Measurements from ENCODE around the gene MTF2. TPM values are rescaled to one million over a fixed set of nuclear protein-coding genes. Genes with fewer than 3 reads are reported as not detected.

The MTF2 gene
- total RNA-seq, 1 donor from 2014 or later: 20.0 TPM

DNA sequence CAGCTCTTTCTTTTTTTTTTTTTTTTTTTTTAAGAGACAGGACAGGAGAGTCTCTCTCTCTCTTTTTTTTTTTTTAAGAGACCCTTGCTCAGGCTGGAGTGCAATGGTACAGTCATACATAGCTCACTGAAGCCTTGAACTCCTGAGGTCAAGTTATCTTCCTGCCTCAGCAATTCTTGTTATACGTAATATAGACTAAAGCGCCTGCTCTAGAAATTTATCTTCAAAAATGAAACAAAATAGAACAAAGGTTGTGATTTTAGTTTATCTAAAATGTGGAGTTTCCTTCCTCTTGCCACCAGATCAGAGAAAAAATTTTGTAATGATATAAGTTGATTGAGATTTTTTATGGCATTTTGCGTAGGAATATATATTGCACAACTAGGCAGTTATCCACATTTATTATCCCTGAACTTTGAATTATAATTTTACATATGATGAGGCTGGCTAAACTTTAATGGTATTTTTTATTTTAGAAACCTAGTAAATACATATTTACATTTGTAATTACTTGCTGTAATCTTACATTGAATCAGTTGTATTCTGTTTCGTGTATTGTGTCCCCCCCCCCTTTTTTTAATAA, 44.2 kb downstream of the MTF2 start:
- no peak for DNase-seq (ENCODE audit: low spot score)
- Mint-ChIP-seq H3K4me1 (ENCODE audit: low read depth) (no peaks in the 10 kb centered on the region), H3K36me3 (ENCODE audit: low read depth) (peaks cover 7% of the 10 kb centered on the region), H3K27ac (ENCODE audit: unreplicated experiment) (no peak overlapping the region), H3K4me3 (ENCODE audit: unreplicated experiment) (no peak overlapping the region), H3K9me3 (ENCODE audit: low read depth) (no peaks in the 10 kb centered on the region), H3K27me3 (ENCODE audit: low read depth) (no peaks in the 10 kb centered on the region)
- TF ChIP-seq, protein P1, sequence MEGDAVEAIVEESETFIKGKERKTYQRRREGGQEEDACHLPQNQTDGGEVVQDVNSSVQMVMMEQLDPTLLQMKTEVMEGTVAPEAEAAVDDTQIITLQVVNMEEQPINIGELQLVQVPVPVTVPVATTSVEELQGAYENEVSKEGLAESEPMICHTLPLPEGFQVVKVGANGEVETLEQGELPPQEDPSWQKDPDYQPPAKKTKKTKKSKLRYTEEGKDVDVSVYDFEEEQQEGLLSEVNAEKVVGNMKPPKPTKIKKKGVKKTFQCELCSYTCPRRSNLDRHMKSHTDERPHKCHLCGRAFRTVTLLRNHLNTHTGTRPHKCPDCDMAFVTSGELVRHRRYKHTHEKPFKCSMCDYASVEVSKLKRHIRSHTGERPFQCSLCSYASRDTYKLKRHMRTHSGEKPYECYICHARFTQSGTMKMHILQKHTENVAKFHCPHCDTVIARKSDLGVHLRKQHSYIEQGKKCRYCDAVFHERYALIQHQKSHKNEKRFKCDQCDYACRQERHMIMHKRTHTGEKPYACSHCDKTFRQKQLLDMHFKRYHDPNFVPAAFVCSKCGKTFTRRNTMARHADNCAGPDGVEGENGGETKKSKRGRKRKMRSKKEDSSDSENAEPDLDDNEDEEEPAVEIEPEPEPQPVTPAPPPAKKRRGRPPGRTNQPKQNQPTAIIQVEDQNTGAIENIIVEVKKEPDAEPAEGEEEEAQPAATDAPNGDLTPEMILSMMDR (IDR thresholded peaks at IDR 0.05): no peak

DNA sequence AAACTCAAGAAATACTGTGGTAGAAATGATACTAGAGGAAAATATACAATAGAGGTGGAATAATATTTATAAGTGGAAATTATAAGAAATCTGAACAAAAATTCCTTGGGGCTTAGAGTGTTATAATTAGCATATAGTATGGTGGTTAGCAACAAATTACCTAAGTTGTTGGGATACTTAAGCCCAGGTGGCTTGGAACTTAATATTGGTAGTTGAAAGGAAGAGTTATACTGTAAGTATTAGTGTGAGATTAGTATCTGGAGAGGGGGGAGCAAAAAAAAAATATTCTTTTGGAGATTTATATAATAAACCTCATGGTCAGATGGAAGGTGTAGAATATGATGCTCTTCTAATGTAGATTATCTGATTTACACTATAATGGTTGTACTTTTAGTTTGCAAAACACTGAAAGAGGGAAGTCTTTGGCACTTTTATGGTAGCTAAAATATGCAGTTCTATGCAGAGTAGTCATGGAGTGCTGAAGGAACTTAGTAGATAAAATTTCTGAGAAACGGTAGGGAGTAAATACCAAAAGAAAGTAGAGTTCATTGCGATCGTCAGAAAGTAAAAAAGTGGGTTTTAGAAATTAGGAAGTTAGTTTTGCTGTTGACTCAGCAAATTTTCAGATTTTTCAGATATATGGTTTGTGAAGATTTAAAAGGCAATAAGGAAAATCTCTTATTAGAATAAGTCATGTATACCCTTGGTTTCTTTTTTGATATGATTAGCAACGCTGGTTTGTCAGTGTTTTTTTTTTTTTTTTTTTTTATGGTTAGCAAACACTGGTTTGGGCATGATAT, 45.7 kb downstream of the MTF2 start:
- H3K27me3 Mint-ChIP-seq (ENCODE audit: low read depth): no peaks in the 10 kb centered on the region
- no peak for DNase-seq (ENCODE audit: low spot score)
- TF ChIP-seq, protein P1 (IDR thresholded peaks at IDR 0.05): no peak
- no peak overlapping the region for H3K27ac Mint-ChIP-seq (ENCODE audit: unreplicated experiment)
- no peaks in the 10 kb centered on the region for H3K9me3 Mint-ChIP-seq (ENCODE audit: low read depth)
- H3K36me3 Mint-ChIP-seq (ENCODE audit: low read depth): peaks cover 6% of the 10 kb centered on the region
- no peaks in the 10 kb centered on the region for H3K4me1 Mint-ChIP-seq (ENCODE audit: low read depth)
- H3K4me3 Mint-ChIP-seq (ENCODE audit: unreplicated experiment): no peak overlapping the region

DNA sequence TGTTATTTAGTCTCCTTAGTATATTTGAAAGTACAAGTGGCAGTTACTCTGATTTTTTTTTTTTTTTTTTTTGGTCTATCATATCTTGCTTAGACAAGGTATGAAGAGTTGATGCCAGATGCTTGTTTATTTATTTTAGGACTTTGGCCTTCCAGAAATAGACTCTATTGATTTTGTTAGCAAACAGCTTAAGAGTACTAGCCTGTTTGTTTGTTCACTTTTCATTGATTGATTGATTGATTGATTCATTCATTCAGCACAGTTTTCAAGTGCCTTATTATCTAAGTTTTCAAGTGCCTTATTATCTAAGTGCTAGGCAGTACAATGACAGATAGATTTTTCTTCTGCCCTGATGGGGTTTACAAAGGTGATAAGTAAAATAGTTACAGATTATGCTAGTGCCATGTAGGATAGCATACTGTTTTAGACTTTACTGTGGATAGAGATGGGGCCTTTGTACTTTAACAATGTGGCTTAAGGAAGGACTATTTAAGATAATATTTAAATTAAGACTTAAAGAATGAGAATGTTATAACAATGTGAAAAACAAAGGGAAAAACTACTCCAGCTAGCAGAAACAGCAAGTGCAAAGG, 50.5 kb downstream of the MTF2 start:
- TF ChIP-seq, protein P1 (IDR thresholded peaks at IDR 0.05): no peak
- Mint-ChIP-seq H3K9me3 (ENCODE audit: low read depth) (no peaks in the 10 kb centered on the region), H3K27me3 (ENCODE audit: low read depth) (no peaks in the 10 kb centered on the region), H3K4me3 (ENCODE audit: unreplicated experiment) (no peak overlapping the region), H3K4me1 (ENCODE audit: low read depth) (no peaks in the 10 kb centered on the region), H3K27ac (ENCODE audit: unreplicated experiment) (no peak overlapping the region), H3K36me3 (ENCODE audit: low read depth) (peaks cover 4% of the 10 kb centered on the region)
- no peak for DNase-seq (ENCODE audit: low spot score)

DNA sequence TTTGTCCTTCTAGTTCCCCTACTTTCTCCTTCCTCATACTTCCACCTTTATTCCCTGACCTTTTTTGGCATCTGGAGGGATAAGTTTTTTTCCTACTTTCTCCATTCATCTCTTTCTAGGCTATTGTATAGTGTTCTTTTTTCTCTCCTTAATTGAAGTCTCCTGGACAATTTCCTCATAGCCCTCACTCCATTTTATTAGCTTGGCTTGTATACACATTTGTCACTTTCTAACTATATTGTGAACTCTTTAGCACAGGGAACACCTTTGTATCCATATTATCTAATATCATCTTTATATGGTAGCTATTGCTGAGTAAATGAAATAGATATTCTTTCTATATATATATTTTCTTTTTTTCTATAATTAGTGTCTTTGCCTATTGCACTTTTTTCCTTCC, 53.6 kb downstream of the MTF2 start:
- Mint-ChIP-seq H3K4me1 (ENCODE audit: low read depth) (no peaks in the 10 kb centered on the region), H3K27ac (ENCODE audit: unreplicated experiment) (no peak overlapping the region), H3K27me3 (ENCODE audit: low read depth) (no peaks in the 10 kb centered on the region), H3K4me3 (ENCODE audit: unreplicated experiment) (no peak overlapping the region), H3K36me3 (ENCODE audit: low read depth) (peaks cover 12% of the 10 kb centered on the region), H3K9me3 (ENCODE audit: low read depth) (no peaks in the 10 kb centered on the region)
- TF ChIP-seq, protein P1 (IDR thresholded peaks at IDR 0.05): no peak
- DNase-seq (ENCODE audit: low spot score): no peak

DNA sequence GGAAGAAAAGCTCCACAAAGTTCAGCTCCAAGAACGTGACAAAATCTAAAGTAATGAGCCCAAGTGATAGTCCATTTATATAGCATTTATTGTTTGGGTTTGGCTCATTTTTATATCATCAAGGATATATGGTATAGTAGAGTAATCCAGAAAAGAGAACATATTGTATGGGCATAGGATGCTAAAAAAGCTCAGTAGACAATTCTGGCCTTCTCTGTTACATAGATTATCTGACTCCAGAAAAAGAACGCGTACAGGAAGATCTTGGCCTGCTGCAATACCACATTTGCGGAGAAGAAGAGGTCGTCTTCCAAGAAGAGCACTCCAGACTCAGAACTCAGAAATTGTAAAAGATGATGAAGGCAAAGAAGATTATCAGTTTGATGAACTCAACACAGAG, 57.4 kb downstream of the MTF2 start:
- no peaks in the 10 kb centered on the region for H3K9me3 Mint-ChIP-seq (ENCODE audit: low read depth)
- TF ChIP-seq, protein P1 (IDR thresholded peaks at IDR 0.05): no peak
- no peaks in the 10 kb centered on the region for H3K27me3 Mint-ChIP-seq (ENCODE audit: low read depth)
- H3K4me3 Mint-ChIP-seq (ENCODE audit: unreplicated experiment): no peak overlapping the region
- no peak for DNase-seq (ENCODE audit: low spot score)
- no peak overlapping the region for H3K27ac Mint-ChIP-seq (ENCODE audit: unreplicated experiment)
- H3K4me1 Mint-ChIP-seq (ENCODE audit: low read depth): peaks cover 3% of the 10 kb centered on the region
- peaks cover 14% of the 10 kb centered on the region for H3K36me3 Mint-ChIP-seq (ENCODE audit: low read depth)

Data from chondrocyte (in vitro differentiated cells).